ENCODE results near the gene IPCEF1. TPM values are rescaled to one million over a fixed set of nuclear protein-coding genes. Genes with fewer than 3 reads are reported as not detected.
"Not testable (repeated sequence)": the region's sequence is repeated elsewhere in the genome, so short reads cannot be mapped to it uniquely, and the experiment has no call there.

The IPCEF1 gene
- total RNA-seq, 2 donors from 2014 or later, result 3.0 to 5.7 TPM

GRCh38 chr6:154202958-154203357 lies 153.6 kb downstream of the IPCEF1 start:
- intact Hi-C loops (cut with DNase I), result no loop called here
- WGBS, 2 donors, result 88 to 90% methylated on average over 6 of the region's 6 CpGs

GRCh38 chr6:154202339-154202738 lies 154.3 kb downstream of the IPCEF1 start:
- H3K36me3 ChIP-seq (replicated peaks in 1 of 2; ENCODE audit: insufficient read depth in 1 of 2, low read depth in 2 of 2), result no peaks in the 10 kb centered on the region
- H3K4me3 ChIP-seq, result no peak overlapping the region
- no peak for ATAC-seq
- intact Hi-C loops (cut with DNase I), result no loop called here
- DNase-seq, result no peak
- H3K27me3 ChIP-seq, result no peaks in the 10 kb centered on the region
- no peak for TF ChIP-seq CTCF (IDR thresholded peaks at IDR 0.05)
- TF ChIP-seq POLR2A (IDR thresholded peaks at IDR 0.05), result no peak
- 69 to 80% methylated on average over 3 of the region's 3 CpGs for WGBS, 2 donors
- H3K27ac ChIP-seq, result no peak overlapping the region
- no peaks in the 10 kb centered on the region for H3K9me3 ChIP-seq
- no peaks in the 10 kb centered on the region for H3K4me1 ChIP-seq

More at GRCh38 chr6:154202958-154203357, 153.6 kb downstream of the IPCEF1 start:
- Histone ChIP-seq H3K9me3 (no peaks in the 10 kb centered on the region), H3K27ac (no peak overlapping the region), H3K4me3 (no peak overlapping the region), H3K27me3 (no peaks in the 10 kb centered on the region), H3K36me3 (replicated peaks in 1 of 2; ENCODE audit: insufficient read depth in 1 of 2, low read depth in 2 of 2) (no peaks in the 10 kb centered on the region), H3K4me1 (no peaks in the 10 kb centered on the region)
- TF ChIP-seq POLR2A (IDR thresholded peaks at IDR 0.05), result no peak
- no peak for TF ChIP-seq CTCF (IDR thresholded peaks at IDR 0.05)
- DNase-seq, result no peak
- no peak for ATAC-seq

- 85 to 98% methylated on average over 4 of the region's 4 CpGs for WGBS, 2 donors
- H3K27me3 ChIP-seq; H3K4me1 ChIP-seq; DNase-seq; H3K36me3 ChIP-seq (replicated peaks in 1 of 2; ENCODE audit: insufficient read depth in 1 of 2, low read depth in 2 of 2); H3K4me3 ChIP-seq; H3K9me3 ChIP-seq; intact Hi-C loops (cut with DNase I); ATAC-seq; H3K27ac ChIP-seq: not testable (repeated sequence)
Observed at GRCh38 chr6:154201688-154202087, 154.9 kb downstream of the IPCEF1 start.

DNA sequence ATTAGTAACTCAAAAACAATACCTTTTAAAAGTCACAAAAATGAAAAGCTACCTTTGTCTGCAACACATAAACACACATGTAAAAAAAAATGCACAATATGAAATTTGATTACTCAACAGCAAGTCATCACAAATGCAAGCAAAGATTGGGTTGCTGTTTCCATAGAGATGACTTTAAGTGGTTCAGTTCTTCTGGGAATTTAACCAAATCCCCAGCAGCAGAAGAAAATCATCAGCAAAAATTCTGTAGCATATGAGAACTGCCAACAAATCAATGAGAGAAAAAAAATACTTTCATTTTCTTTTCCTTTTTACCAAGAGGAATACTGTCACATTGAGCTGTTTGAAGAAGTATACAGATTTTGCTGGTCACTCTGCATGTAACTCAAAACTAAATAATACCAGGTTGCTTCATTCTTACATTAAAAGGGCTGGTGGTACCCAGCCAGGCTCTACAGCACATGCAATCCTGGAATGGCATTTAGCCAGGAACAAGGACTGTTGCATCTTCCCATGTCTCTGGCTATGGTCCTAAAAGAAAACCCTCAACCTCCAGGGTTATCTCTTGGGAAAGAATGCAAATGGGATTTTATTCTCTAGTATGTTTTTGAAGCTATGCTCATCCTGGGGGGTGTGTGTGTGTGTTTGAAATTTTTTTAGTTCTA lies 159.3 kb downstream of the IPCEF1 start:
- ATAC-seq (no peak), DNase-seq (no peak)
- Histone ChIP-seq H3K4me3 (no peak overlapping the region), H3K27ac (no peak overlapping the region), H3K9me3 (no peaks in the 10 kb centered on the region), H3K4me1 (no peaks in the 10 kb centered on the region), H3K36me3 (replicated peaks in 1 of 2; ENCODE audit: insufficient read depth in 1 of 2, low read depth in 2 of 2) (no peaks in the 10 kb centered on the region), H3K27me3 (no peaks in the 10 kb centered on the region)
- intact Hi-C loops (cut with DNase I), result no loop called here
- TF ChIP-seq POLR2A (IDR thresholded peaks at IDR 0.05), result no peak
- TF ChIP-seq CTCF (IDR thresholded peaks at IDR 0.05), result no peak

GRCh38 chr6:154196333-154196885 lies 160.2 kb downstream of the IPCEF1 start:
- Histone ChIP-seq H3K4me3 (no peak overlapping the region), H3K27ac (no peak overlapping the region), H3K4me1 (no peaks in the 10 kb centered on the region), H3K27me3 (no peaks in the 10 kb centered on the region), H3K9me3 (no peaks in the 10 kb centered on the region), H3K36me3 (replicated peaks in 1 of 2; ENCODE audit: insufficient read depth in 1 of 2, low read depth in 2 of 2) (no peaks in the 10 kb centered on the region)
- intact Hi-C loops (cut with DNase I), result no loop called here
- ATAC-seq (no peak), DNase-seq (no peak)
- TF ChIP-seq CTCF (IDR thresholded peaks at IDR 0.05) (no peak), POLR2A (IDR thresholded peaks at IDR 0.05) (no peak)
- whole genome bisulfite sequencing, 2 donors, result 36% methylated on average over 1 of the region's 1 CpG
